WI38 (cell line): ENCODE data around the gene AKT1S1.

Experiments
- H3K4me3 ChIP-seq: 2 replicates; pipeline ENCODE4 v1.5.1; 2011; ENCODE audit warnings: low read depth, mild to moderate bottlenecking, control low read depth, low read length
- CTCF ChIP-seq: IDR thresholded peaks from 2 replicates; pipeline ENCODE4 v1.5.1; 2012; ENCODE audit warnings: low read depth, mild to moderate bottlenecking, control low read depth, low read length

The AKT1S1 gene

GRCh38 chr19:49921871-49922795 is 45.0 kb upstream of the AKT1S1 start:
- TF ChIP-seq CTCF = no peak
- no peak overlapping the region for H3K4me3 ChIP-seq

- TF ChIP-seq CTCF = no peak
- H3K4me3 ChIP-seq = no peak overlapping the region
These were observed 43.6 kb upstream of the AKT1S1 start for GRCh38 chr19:49920624-49921363.

GRCh38 chr19:49918089-49918488 is 40.9 kb upstream of the AKT1S1 start:
- no peak overlapping the region for H3K4me3 ChIP-seq
- TF ChIP-seq CTCF = no peak

- no peak overlapping the region for H3K4me3 ChIP-seq
- TF ChIP-seq CTCF = no peak
These were observed 39.9 kb upstream of the AKT1S1 start for GRCh38 chr19:49916839-49917733.

- H3K4me3 ChIP-seq = no peak overlapping the region
- TF ChIP-seq CTCF = 0 out of 2 replicates have a peak, but pooled peaks have one; percentile 9
These were observed 38.1 kb upstream of the AKT1S1 start for GRCh38 chr19:49915271-49915670.

GRCh38 chr19:49913720-49914119 is 36.6 kb upstream of the AKT1S1 start:
- no peak overlapping the region for H3K4me3 ChIP-seq
- no peak for TF ChIP-seq CTCF
